ENCODE measurements around the gene ZBTB48. TPM values are rescaled to one million over a fixed set of nuclear protein-coding genes. Genes with fewer than 3 reads are reported as not detected.
A peak's percentile ranks its signal among the peaks of the same experiment; 100 is the strongest.

ZBTB48 gene
- total RNA-seq, 2 experiments from 2014 or later, result 22.4 to 32.1 TPM

GRCh38 chr1:6585841-6586240 lies 6.0 kb downstream of the ZBTB48 start:
- no peak for DNase-seq
- TF ChIP-seq CTCF (IDR thresholded peaks at IDR 0.05), result no peak
- intact Hi-C loops (cut with micrococcal nuclease), result no loop called here
- Mint-ChIP-seq H3K36me3 (ENCODE audit: low read depth) (peaks cover 12% of the 10 kb centered on the region), H3K4me3 (no peak overlapping the region), H3K27me3 (no peaks in the 10 kb centered on the region), H3K4me1 (ENCODE audit: low read depth) (peaks cover 27% of the 10 kb centered on the region), H3K9me3 (no peaks in the 10 kb centered on the region), H3K27ac (no peak overlapping the region)
- POLR2A ChIA-PET, result interaction anchor here (0.7 to 1.1 kb wide), 2 partner anchors 11 to 13 kb away, joined by 3 read pairs; no protein-coding TSS in a partner anchor
- CTCF ChIA-PET, result no interaction called here
- no peak for ATAC-seq

- intact Hi-C loops (cut with micrococcal nuclease), result no loop called here
- ChIA-PET POLR2A (interaction anchor here (1.1 to 1.5 kb wide), 2 partner anchors 10 to 16 kb away, joined by 3 to 5 read pairs; no protein-coding TSS in a partner anchor), CTCF (interaction anchor here (1.5 kb wide), 1 partner anchor 14 kb away, joined by 7 read pairs; no protein-coding TSS in a partner anchor)
- ATAC-seq (no peak), DNase-seq (no peak)
- no peak for TF ChIP-seq CTCF (IDR thresholded peaks at IDR 0.05)
- Mint-ChIP-seq H3K4me3 (no peak overlapping the region), H3K27me3 (no peaks in the 10 kb centered on the region), H3K36me3 (ENCODE audit: low read depth) (peaks cover 10% of the 10 kb centered on the region), H3K4me1 (ENCODE audit: low read depth) (peaks cover 25% of the 10 kb centered on the region), H3K9me3 (no peaks in the 10 kb centered on the region), H3K27ac (no peak overlapping the region)
These were observed 6.6 kb downstream of the ZBTB48 start for GRCh38 chr1:6586404-6586816.

GRCh38 chr1:6587261-6588005 lies 7.6 kb downstream of the ZBTB48 start:
- no peak for ATAC-seq

GRCh38 chr1:6588128-6588892 lies 8.5 kb downstream of the ZBTB48 start:
- ATAC-seq, result no peak
- no peak for TF ChIP-seq CTCF (IDR thresholded peaks at IDR 0.05)
- ChIA-PET POLR2A (interaction anchor here (2.0 kb wide), 2 partner anchors 9 to 10 kb away, joined by 6 to 13 read pairs; partner anchors contain the start of gene ZBTB48), CTCF (interaction anchor here (0.9 to 1.5 kb wide), 2 partner anchors 12 to 15 kb away, joined by 3 to 7 read pairs; no protein-coding TSS in a partner anchor)
- Mint-ChIP-seq H3K4me3 (no peak overlapping the region), H3K9me3 (no peaks in the 10 kb centered on the region), H3K4me1 (ENCODE audit: low read depth) (peaks cover 22% of the 10 kb centered on the region), H3K36me3 (ENCODE audit: low read depth) (peaks cover 5% of the 10 kb centered on the region), H3K27ac (peak overlapping the region; percentile 16), H3K27me3 (no peaks in the 10 kb centered on the region)
- intact Hi-C loops (cut with micrococcal nuclease), result no loop called here
- no peak for DNase-seq

More at GRCh38 chr1:6587261-6588005, 7.6 kb downstream of the ZBTB48 start:
- no peak for TF ChIP-seq CTCF (IDR thresholded peaks at IDR 0.05)
- CTCF ChIA-PET, result interaction anchor here (1.5 kb wide), 1 partner anchor 13 kb away, joined by 7 read pairs; no protein-coding TSS in a partner anchor
- H3K4me3 Mint-ChIP-seq, result no peak overlapping the region
- H3K4me1 Mint-ChIP-seq (ENCODE audit: low read depth), result peaks cover 24% of the 10 kb centered on the region
- H3K36me3 Mint-ChIP-seq (ENCODE audit: low read depth), result peaks cover 6% of the 10 kb centered on the region
- POLR2A ChIA-PET, result interaction anchor here (0.7 to 1.5 kb wide), 2 partner anchors 13 to 15 kb away, joined by 3 to 5 read pairs; no protein-coding TSS in a partner anchor
- peak overlapping the region; percentile 52 for H3K27ac Mint-ChIP-seq
- H3K9me3 Mint-ChIP-seq, result no peaks in the 10 kb centered on the region
- DNase-seq, result no peak
- no peaks in the 10 kb centered on the region for H3K27me3 Mint-ChIP-seq
- intact Hi-C loops (cut with micrococcal nuclease), result no loop called here

All from activated CD8-positive, alpha-beta T cell treated with anti-CD3 and anti-CD28 coated beads for 36 hours (primary cell).